ENCODE data around the gene RAB4B.

DNA sequence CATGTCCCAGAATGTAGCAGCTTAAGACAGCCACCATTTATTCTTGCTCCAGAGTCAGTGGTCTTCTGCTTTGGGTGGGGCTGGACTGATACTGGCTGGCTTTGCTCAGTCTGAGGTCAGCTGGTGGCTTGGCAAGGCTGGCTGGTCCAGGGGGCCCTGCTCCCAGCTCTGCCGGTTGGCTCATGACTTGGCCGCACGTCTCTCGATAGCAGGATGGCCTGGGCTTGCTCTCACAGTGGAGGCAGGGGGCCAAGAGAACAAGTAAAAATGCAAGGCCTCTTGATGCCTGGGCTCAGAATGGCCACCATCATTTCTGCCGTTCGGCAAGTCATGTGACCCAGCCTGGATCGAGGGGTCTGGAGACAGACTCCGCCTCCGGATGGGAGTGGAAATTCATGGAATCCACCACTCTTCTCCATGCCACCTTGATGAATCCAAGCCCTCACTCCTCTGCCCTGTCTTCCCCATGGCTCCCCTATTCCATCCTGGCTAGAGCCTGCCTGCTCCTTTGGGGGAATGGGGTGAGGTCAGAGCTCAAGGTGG lies 40.9 kb upstream of the RAB4B start:
- TF ChIP-seq SUZ12 (IDR thresholded peaks at IDR 0.05; ENCODE audit: extremely low read depth, insufficient read depth, insufficient read length) (no peak), ZNF274 (IDR thresholded peaks at IDR 0.05; ENCODE audit: low read depth, low read length) (no peak)
